GM23248 (cell line): ENCODE measurements around the gene TMCC2. TPM values are rescaled to one million over a fixed set of nuclear protein-coding genes. Genes with fewer than 3 reads are reported as not detected.

ENCODE experiments used
- DNase-seq: peaks from one replicate; pipeline ENCODE4 v3.0.0-alpha.2; 2015
- H2AFZ ChIP-seq: fragments of 200-600 bp; sonication (generic); 2 replicates; pipeline ENCODE4 v1.6.1; 2016; ENCODE audit warnings: antibody characterized with exemption
- H3F3A ChIP-seq: fragments of 200-600 bp; sonication (generic); 2 replicates; pipeline ENCODE4 v1.6.1; 2016; ENCODE audit warnings: mild to moderate bottlenecking, antibody characterized with exemption, mixed run types; ENCODE audit not compliant: insufficient read depth
- H3K27ac ChIP-seq: fragments of 200-600 bp; sonication (generic); 2 replicates; pipeline ENCODE4 v1.5.1; 2016; ENCODE audit warnings: mild to moderate bottlenecking
- H3K27me3 ChIP-seq: fragments of 200-600 bp; sonication (generic); replicated peaks from 2 replicates; pipeline ENCODE4 v1.6.1; 2016; ENCODE audit warnings: mild to moderate bottlenecking; ENCODE audit not compliant: insufficient read depth
- H3K36me3 ChIP-seq: fragments of 200-600 bp; sonication (generic); 2 replicates; pipeline ENCODE4 v1.6.1; 2016; ENCODE audit warnings: low read depth, mild to moderate bottlenecking
- H3K4me1 ChIP-seq: fragments of 200-600 bp; sonication (generic); 2 replicates; pipeline ENCODE4 v1.6.1; 2016; ENCODE audit warnings: mild to moderate bottlenecking; ENCODE audit not compliant: insufficient read depth
- H3K4me2 ChIP-seq: fragments of 200-600 bp; sonication (generic); one replicate; pipeline ENCODE4 v1.6.1; 2016; ENCODE audit warnings: mild to moderate bottlenecking; ENCODE audit not compliant: unreplicated experiment
- H3K4me3 ChIP-seq: fragments of 200-600 bp; sonication (generic); 2 replicates; pipeline ENCODE4 v1.5.1; 2016; ENCODE audit warnings: mild to moderate bottlenecking
- H3K79me2 ChIP-seq: fragments of 200-600 bp; sonication (generic); 2 replicates; pipeline ENCODE4 v1.6.1; 2016; ENCODE audit warnings: mild to moderate bottlenecking; ENCODE audit not compliant: insufficient read depth
- H3K9ac ChIP-seq: fragments of 200-600 bp; sonication (generic); 2 replicates; pipeline ENCODE4 v1.6.1; 2016; ENCODE audit warnings: mild to moderate bottlenecking
- H3K9me2 ChIP-seq: fragments of 200-600 bp; sonication (generic); 2 replicates; pipeline ENCODE4 v1.6.1; 2016; ENCODE audit warnings: mixed run types, mild to moderate bottlenecking, moderate library complexity; ENCODE audit not compliant: insufficient read depth
- H3K9me3 ChIP-seq: fragments of 200-600 bp; sonication (generic); one replicate; pipeline ENCODE4 v1.6.1; 2017; ENCODE audit warnings: low read depth
- H4K20me1 ChIP-seq: fragments of 200-600 bp; sonication (generic); 2 replicates; pipeline ENCODE4 v1.6.0; 2016; ENCODE audit not compliant: insufficient read depth
- EZH2 ChIP-seq: fragments of 200-600 bp; sonication (generic); IDR thresholded peaks from 2 replicates; pipeline ENCODE4 v1.6.1; 2018; ENCODE audit warnings: antibody characterized with exemption, mild to moderate bottlenecking; ENCODE audit not compliant: insufficient read depth, poor library complexity, severe bottlenecking
- EZH2phosphoT487 ChIP-seq: fragments of 200-600 bp; sonication (generic); IDR thresholded peaks from 2 replicates; pipeline ENCODE4 v1.6.1; 2018; ENCODE audit warnings: antibody characterized with exemption, moderate library complexity, mild to moderate bottlenecking, low read depth; ENCODE audit not compliant: insufficient read depth
- WGBS, 2 experiments: methylation state at CpG; one replicate each; pipeline ENCODE4 v1.1.6; 2015 to 2017; ENCODE audit warnings: low lambda C conversion rate in 2 of 2, low coverage in 1 of 2; ENCODE audit errors: missing lambda C conversion rate in 2 of 2; 5-methylcytosine and 5-hydroxymethylcytosine counted together
- in situ Hi-C: fragments of 300-500 bp; cut with MboI; formaldehyde crosslinking; loops from 2 replicates; pipeline ENCODE4 v1.15.0; 2020
- polyA plus RNA-seq: library from polyadenylated mRNA; unstranded; fragments of >200 nt; fragmentation: Nextera tagmentation; extraction: Ambion mirVana; gene quantifications from 2 replicates; pipeline ENCODE4 v1.2.1, GENCODE V29; 2016
- total RNA-seq: library from RNA; depleted of rRNA; stranded (reverse); fragments of >200 nt; shearing (Covaris generic); gene quantifications from 2 replicates; pipeline ENCODE4 v1.2.3, GENCODE V29; 2014

Gene TMCC2
- total and polyA plus RNA-seq, 2 experiments from 2014 or later = 0.39 to 1.7 TPM

DNA sequence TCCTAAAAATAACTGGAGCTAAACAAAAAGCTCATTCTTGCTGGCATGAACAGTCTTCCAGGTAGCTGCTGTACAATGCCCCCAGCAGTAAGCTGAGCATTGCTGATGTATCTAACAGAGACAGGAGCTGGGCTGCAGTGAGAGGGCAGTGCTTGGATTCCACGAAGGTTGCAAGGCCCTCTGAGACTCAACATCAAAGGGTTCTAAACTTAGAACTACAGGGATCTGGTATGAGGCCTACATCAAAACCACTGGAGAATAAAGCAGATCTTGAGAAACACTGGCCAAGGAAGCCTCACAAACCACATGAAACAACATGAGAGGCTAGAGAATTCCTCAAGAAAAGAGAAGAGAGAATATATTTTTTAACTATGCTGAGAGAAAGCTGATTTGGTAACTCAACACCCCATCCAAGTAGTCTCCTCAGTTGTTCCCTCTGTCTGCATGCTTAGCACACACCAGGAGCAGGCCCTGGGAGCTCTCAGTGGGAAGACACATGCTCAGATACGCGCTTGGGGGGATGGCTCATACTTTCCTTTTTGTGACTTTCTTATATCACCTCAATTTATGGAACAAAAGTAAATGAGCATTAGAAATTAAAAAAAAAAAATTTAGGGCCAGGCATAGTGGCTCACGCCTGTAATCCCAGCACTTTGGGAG lies 43.9 kb upstream of the TMCC2 start:
- Histone ChIP-seq H3K4me1 (peaks cover 25% of the 10 kb centered on the region), H3K9ac (0 out of 2 replicates have a peak overlapping the region, but pooled peaks have one; percentile 18), H3K27ac (peak overlapping the region; percentile 54), H3K79me2 (peaks cover 79% of the 10 kb centered on the region), H3K9me2 (no peaks in the 10 kb centered on the region), H3K27me3 (no peaks in the 10 kb centered on the region), H3K36me3 (no peaks in the 10 kb centered on the region), H3K9me3 (no peaks in the 10 kb centered on the region), H4K20me1 (no peaks in the 10 kb centered on the region; the same call in 1 of the 2 replicates), H2AFZ (no peak overlapping the region), H3K4me2 (no peak overlapping the region), H3K4me3 (no peak overlapping the region), H3F3A (peaks cover 20% of the 10 kb centered on the region)
- TF ChIP-seq EZH2phosphoT487 = no peak
- TF ChIP-seq EZH2 = no peak
- in situ Hi-C loops = no loop called here
- WGBS, 2 experiments = 77 to 78% methylated on average over 4 of the region's 4 CpGs
- DNase-seq = peak; percentile 51

GRCh38 chr1:205186191-205186590 lies 41.6 kb upstream of the TMCC2 start:
- Histone ChIP-seq H3K9ac (no peak overlapping the region), H3K27ac (no peak overlapping the region), H3F3A (peaks cover 20% of the 10 kb centered on the region), H3K79me2 (peaks cover 84% of the 10 kb centered on the region), H3K27me3 (no peaks in the 10 kb centered on the region), H3K9me2 (no peaks in the 10 kb centered on the region), H3K4me3 (no peak overlapping the region), H4K20me1 (peaks cover 7% of the 10 kb centered on the region; the same call in 1 of the 2 replicates), H3K36me3 (no peaks in the 10 kb centered on the region), H3K4me2 (no peak overlapping the region), H3K9me3 (no peaks in the 10 kb centered on the region), H3K4me1 (peaks cover 21% of the 10 kb centered on the region), H2AFZ (no peak overlapping the region)
- no peak for DNase-seq
- no peak for TF ChIP-seq EZH2phosphoT487
- TF ChIP-seq EZH2 = no peak
- in situ Hi-C loops = no loop called here

- Histone ChIP-seq H3K4me2 (no peak overlapping the region), H3K9me3 (no peaks in the 10 kb centered on the region), H4K20me1 (peaks cover 7% of the 10 kb centered on the region; the same call in 1 of the 2 replicates), H3F3A (peaks cover 20% of the 10 kb centered on the region), H3K79me2 (peaks cover 86% of the 10 kb centered on the region), H3K4me3 (no peak overlapping the region), H2AFZ (no peak overlapping the region), H3K27me3 (no peaks in the 10 kb centered on the region), H3K36me3 (no peaks in the 10 kb centered on the region), H3K9ac (no peak overlapping the region), H3K9me2 (no peaks in the 10 kb centered on the region), H3K4me1 (peaks cover 26% of the 10 kb centered on the region), H3K27ac (no peak overlapping the region)
- in situ Hi-C loops = no loop called here
- TF ChIP-seq EZH2 (no peak), EZH2phosphoT487 (no peak)
- no peak for DNase-seq
- 96 to 97% methylated on average over 10 of the region's 10 CpGs for WGBS, 2 experiments
Observed at GRCh38 chr1:205187420-205187819, 40.3 kb upstream of the TMCC2 start.

GRCh38 chr1:205188098-205188497 lies 39.6 kb upstream of the TMCC2 start:
- in situ Hi-C loops = no loop called here
- H3K27ac ChIP-seq = no peak overlapping the region
- no peak overlapping the region for H3K4me2 ChIP-seq
- DNase-seq = peak; percentile 19
- H3K4me1 ChIP-seq = peaks cover 24% of the 10 kb centered on the region
- H3K36me3 ChIP-seq = no peaks in the 10 kb centered on the region
- H3K9me2 ChIP-seq = no peaks in the 10 kb centered on the region
- peaks cover 93% of the 10 kb centered on the region for H3K79me2 ChIP-seq
- no peak overlapping the region for H3K4me3 ChIP-seq
- no peak for TF ChIP-seq EZH2
- no peak for TF ChIP-seq EZH2phosphoT487
- no peak overlapping the region for H3K9ac ChIP-seq
- H3K27me3 ChIP-seq = no peaks in the 10 kb centered on the region
- H3K9me3 ChIP-seq = no peaks in the 10 kb centered on the region
- WGBS, 2 experiments = 67 to 75% methylated on average over 2 of the region's 2 CpGs
- no peak overlapping the region for H2AFZ ChIP-seq
- peaks cover 7% of the 10 kb centered on the region; the same call in 1 of the 2 replicates for H4K20me1 ChIP-seq
- peaks cover 16% of the 10 kb centered on the region for H3F3A ChIP-seq
